Midbrain (tissue), 1 donor: ENCODE results near the gene INTS13.
A peak's percentile ranks its signal among the peaks of the same experiment; 100 is the strongest.
"Not testable (repeated sequence)": the region's sequence is repeated elsewhere in the genome, so short reads cannot be mapped to it uniquely, and the experiment has no call there.

Source experiments
- DNase-seq: peaks from one replicate; lab custom pipeline; 2025; lab: John Stamatoyannopoulos, UW

INTS13 gene, protein sequence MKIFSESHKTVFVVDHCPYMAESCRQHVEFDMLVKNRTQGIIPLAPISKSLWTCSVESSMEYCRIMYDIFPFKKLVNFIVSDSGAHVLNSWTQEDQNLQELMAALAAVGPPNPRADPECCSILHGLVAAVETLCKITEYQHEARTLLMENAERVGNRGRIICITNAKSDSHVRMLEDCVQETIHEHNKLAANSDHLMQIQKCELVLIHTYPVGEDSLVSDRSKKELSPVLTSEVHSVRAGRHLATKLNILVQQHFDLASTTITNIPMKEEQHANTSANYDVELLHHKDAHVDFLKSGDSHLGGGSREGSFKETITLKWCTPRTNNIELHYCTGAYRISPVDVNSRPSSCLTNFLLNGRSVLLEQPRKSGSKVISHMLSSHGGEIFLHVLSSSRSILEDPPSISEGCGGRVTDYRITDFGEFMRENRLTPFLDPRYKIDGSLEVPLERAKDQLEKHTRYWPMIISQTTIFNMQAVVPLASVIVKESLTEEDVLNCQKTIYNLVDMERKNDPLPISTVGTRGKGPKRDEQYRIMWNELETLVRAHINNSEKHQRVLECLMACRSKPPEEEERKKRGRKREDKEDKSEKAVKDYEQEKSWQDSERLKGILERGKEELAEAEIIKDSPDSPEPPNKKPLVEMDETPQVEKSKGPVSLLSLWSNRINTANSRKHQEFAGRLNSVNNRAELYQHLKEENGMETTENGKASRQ

DNA sequence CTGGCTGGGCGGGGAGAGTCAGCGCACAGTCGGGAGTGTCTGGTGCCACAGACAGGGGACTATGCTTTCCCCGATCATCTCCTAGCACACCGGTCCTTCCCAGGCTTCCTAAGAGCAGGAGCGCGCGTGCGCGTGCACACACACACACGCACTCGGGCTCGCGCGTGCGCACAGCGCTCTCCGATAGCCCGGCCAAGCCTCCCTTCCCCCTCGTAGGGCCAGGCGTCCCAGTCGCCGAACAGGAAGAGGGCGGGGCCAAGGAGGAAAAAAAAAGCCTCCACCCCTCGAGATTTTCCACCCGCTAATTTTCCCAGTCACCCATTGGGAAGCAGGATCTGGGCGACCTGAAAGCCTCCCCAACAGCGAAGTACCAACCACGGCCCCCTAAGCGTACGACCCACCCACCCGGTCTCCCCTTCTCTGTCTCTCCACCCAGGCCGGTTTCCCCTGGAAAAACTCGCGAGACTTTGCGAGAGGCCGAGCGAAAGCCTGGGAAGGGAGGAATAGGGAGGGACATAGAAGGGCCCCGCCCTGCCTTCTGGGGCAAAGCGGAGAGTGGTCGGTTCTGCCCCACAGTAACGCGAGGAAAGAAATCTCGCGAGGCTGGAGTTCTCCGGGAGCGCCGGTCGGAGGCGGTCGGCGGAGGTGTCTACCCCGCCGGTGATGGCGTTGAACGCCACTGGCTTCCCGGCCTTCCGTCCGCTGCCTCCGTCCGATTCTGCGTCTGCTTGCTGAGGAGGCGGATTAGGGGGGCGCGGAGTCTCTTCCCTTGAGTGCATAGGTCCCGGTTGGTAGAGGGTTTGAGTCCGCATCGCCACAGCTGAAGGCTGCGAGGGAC is at the start of gene INTS13, which contains the start of gene FGFR1OP2:
Gene INTS13 (minus strand): TSS at position 119 of the 838 bp plus-strand sequence. CDS start 1,178 bp downstream, outside the sequence.
Gene FGFR1OP2 (plus strand): TSS at position 608 of the 838 bp plus-strand sequence. CDS start 15,689 bp downstream, outside the sequence.
- peak; percentile 97 for DNase-seq

DNA sequence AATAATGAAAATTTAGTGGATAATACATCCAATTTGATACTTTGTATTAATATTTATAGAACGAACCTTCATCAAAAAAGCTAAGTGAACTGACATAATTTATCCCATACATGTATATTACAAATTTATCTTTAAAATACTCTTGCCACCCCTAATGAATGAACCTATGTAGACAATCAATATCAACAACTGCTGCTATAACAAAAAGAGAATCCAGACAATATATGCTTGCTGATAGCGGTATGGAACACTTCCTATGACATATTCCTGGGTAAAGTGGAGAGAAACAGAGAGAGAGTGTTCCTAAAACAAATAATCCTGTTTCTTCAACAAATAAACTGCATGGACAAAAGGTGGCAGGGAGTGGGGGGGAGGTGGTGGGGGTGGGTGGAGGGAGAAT is 45.1 kb upstream of the INTS13 start:
- no peak for DNase-seq

GRCh38 chr12:26979733-26980132 is 42.0 kb upstream of the INTS13 start:
- DNase-seq = no peak

DNA sequence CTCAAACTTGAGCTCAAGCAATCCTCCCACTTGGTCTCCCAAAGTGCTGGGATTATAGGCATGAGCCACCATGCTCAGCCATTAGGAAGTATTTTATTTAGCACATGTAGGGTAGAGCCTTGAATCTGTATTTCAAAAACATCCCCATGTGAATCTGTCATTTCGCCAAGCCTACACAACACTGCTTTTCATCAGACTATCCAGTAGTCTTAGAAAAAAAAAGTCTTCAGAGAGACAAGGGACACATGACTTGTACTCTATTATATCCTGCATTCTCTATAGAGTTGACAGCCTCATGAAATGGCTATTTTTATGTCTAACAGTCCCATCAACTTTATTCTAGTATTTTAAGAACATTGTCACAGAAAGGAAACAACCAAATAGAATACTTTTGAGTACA is 41.0 kb upstream of the INTS13 start:
- no peak for DNase-seq

- no peak for DNase-seq
Measured at GRCh38 chr12:26976687-26977086, 38.9 kb upstream of the INTS13 start.

DNA sequence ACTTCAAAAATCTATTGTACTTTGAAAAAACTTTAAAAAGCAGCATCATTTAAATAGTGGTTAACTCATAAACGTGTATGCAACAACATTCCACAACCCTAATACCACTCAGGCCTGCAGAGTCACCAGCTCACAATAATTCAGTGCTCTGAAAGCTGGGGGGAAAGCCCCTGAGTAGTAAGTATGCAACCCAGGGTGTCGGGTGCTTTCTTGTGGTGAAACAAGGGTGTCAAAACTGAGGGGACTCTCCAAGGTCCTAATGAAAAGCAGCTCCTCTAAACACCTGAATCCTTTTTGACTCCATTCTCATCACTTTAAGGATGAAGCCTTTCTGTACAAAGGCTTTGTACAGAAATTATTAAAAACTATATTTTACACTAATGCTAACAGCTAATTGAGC is 34.2 kb upstream of the INTS13 start:
- no peak for DNase-seq

DNA sequence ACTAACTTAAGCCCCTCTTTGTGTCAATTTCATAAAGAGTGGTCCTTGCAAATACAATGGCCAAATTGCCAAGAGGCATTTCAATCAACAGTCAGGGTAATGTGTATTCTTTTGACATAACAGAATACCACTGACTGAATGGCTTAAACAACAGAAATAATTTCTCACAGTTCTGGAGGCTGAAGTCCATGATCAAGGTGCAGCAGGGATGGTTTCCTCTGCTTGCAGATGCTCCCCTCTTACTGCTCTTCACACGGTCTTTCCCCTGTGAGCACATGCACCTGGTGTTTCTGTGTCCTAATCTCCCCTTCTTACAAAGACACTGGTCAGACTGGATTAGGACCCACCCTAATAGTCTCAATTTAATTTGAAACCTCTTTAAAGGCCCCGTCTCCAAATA is 32.4 kb upstream of the INTS13 start:
- DNase-seq = no peak

- DNase-seq = no peak
Measured at GRCh38 chr12:26966842-26967241, 29.1 kb upstream of the INTS13 start.

DNA sequence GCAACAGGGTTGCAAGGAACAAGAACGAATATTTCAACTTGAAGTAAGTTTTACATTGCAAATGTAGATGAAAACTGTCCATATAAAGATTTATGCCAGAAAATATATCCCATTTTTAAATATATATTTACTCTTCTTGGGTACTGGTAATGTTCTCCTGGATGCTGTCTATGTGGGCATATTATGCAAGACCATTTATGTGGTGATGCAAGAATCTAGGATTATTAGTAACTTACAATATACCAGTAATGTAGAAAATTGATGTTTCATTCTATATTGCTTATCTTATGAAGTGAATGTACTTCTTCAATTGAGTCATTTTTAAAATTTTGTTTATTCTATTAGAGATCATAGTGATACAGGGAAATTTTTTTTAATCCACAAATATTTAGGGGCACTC is 25.6 kb upstream of the INTS13 start:
- DNase-seq = no peak

DNA sequence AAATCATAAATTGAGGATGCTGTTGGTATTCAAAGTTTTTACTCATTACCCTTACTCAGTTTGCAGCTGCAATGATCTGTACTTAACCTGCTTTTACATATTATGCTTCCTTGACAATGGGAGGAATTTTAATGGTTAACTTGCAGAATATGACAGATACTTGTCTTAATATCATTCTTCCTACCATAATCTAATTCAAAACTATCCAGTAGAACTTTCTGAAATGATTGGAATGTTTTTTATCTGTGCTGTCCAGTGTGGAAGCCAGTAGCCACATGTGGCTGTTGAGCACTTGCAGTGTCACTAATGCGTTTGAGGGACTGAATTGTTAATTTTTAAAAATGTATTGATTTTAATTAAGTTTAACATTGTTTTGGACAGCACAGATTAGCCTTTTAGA is 24.0 kb upstream of the INTS13 start:
- no peak for DNase-seq

DNA sequence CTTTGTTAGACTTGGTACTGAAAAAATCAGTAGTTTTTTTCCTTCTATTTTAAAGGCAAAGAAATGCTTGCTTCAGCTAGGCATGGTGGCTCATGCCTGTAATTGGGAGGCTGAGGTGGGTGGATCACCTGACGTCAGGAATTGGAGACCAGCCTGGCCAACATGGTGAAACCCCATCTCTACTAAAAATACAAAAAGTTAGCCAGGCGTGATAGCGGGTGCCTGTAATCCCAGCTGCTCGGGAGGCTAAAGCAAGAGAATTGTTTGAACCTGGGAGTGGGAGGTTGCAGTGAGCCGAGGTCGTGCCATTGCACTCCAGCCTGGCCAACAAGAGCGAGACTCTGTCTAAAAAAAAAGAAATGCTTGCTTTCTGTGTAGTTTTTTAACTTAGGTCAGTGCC is 23.6 kb upstream of the INTS13 start:
- DNase-seq = not testable (repeated sequence)

- DNase-seq = no peak
Measured at GRCh38 chr12:26954027-26954426, 16.2 kb upstream of the INTS13 start.

GRCh38 chr12:26953447-26953846 is 15.7 kb upstream of the INTS13 start:
- no peak for DNase-seq

DNA sequence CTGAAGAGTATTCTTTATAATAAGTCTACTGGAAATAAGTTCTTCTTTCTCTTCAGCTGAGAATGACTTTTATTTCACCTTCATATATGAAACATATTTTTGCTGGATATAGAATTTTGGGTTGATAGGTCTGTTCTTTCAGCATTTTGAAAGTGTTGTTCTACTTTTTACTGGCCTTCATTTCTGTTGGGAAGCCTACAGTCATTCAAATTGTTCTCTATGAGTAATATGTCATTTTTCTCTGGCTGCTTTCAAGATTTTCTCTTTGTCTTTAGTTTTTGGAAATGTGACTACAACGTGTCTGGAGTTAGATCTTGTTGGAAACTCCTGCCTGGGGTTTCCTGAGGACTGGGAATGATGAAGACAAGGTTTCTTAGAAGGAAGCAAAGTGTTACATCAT is 10.5 kb upstream of the INTS13 start:
- no peak for DNase-seq

- no peak for DNase-seq
Measured at GRCh38 chr12:26941215-26941594, 3.4 kb upstream of the INTS13 start.

- DNase-seq = no peak
Measured at GRCh38 chr12:26940516-26941214, 2.9 kb upstream of the INTS13 start.

DNA sequence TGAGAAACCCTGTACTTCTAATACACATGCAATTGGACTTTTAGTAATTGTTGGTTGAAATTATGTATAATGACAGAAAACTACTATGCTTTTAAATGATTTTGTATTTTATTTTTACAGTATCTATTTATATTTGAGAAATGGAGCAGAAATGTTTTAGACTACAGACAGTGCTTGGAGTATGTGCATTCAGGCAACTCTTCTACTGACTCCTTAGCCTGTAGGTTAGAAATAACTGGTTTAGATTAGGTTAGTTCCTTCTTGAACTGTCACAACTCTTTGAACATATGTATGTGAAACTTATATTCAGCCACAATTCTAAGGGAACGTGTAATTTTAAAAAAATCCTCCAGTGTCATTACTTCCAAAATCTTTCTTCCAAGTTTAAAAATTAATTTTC is 2.2 kb upstream of the INTS13 start:
- no peak for DNase-seq

- no peak for DNase-seq
Measured at GRCh38 chr12:26939192-26939832, 1.5 kb upstream of the INTS13 start.

- no peak for DNase-seq
Measured at GRCh38 chr12:26938701-26939062, 901 bp upstream of the INTS13 start.

DNA sequence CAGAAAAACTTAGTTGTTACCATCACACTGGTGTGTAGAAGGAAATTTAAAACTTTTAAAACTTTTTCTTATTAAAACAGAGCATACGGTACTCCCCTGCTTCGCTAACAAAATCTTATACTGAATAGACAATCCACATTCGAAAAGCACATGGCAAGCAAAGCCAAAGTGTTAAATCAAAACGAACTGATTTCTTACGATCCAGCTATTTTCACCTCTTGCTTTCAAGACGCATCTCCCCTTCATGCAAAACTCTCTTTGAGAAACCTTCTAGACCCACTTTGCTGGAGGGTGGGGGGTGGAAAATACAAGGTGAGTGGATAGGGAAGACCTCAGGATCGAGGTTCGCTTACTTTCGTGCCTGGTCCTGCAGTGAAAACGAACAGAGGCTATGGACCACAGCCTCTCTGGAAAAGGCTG is 328 bp downstream of the INTS13 start:
- DNase-seq = no peak
